Retinal pigment epithelial cell (primary cell): ENCODE data around the gene PTPRR.

Source experiments
- DNase-seq: peaks from one replicate; pipeline ENCODE4 v3.0.0-alpha.2; 2010; ENCODE audit warnings: low read depth
- H3K4me3 ChIP-seq: 2 replicates; pipeline ENCODE4 v1.5.1; 2011; ENCODE audit warnings: mild to moderate bottlenecking, low read length, control low read depth, moderate library complexity
- CTCF ChIP-seq: conservative IDR thresholded peaks from 2 replicates; pipeline ENCODE4 v1.5.1; 2011; ENCODE audit warnings: low read depth, low read length, control low read depth, inconsistent platforms

PTPRR gene

GRCh38 chr12:70806043-70806442 is 114.5 kb downstream of the PTPRR start:
- H3K4me3 ChIP-seq, result no peak overlapping the region
- TF ChIP-seq CTCF, result no peak
- DNase-seq, result no peak

GRCh38 chr12:70798016-70798783 is 122.3 kb downstream of the PTPRR start:
- DNase-seq, result no peak
- no peak overlapping the region for H3K4me3 ChIP-seq
- no peak for TF ChIP-seq CTCF

- TF ChIP-seq CTCF, result no peak
- DNase-seq, result no peak
These were observed 123.5 kb downstream of the PTPRR start for GRCh38 chr12:70796989-70797388.

GRCh38 chr12:70795608-70796007 is 124.9 kb downstream of the PTPRR start:
- no peak overlapping the region for H3K4me3 ChIP-seq
- no peak for DNase-seq
- no peak for TF ChIP-seq CTCF

More at GRCh38 chr12:70796989-70797388, 123.5 kb downstream of the PTPRR start:
- no peak overlapping the region for H3K4me3 ChIP-seq

- no peak for TF ChIP-seq CTCF
- DNase-seq, result no peak
- no peak overlapping the region for H3K4me3 ChIP-seq
These were observed 126.4 kb downstream of the PTPRR start for GRCh38 chr12:70794131-70794530.

GRCh38 chr12:70788774-70789173 is 131.8 kb downstream of the PTPRR start:
- no peak for DNase-seq
- no peak for TF ChIP-seq CTCF
- no peak overlapping the region for H3K4me3 ChIP-seq

- no peak for TF ChIP-seq CTCF
- no peak for DNase-seq
- H3K4me3 ChIP-seq, result no peak overlapping the region
These were observed 132.9 kb downstream of the PTPRR start for GRCh38 chr12:70787612-70788011.
